OCI-LY7 (cell line): Measurements from ENCODE around the gene CAV1. TPM values are rescaled to one million over a fixed set of nuclear protein-coding genes. Genes with fewer than 3 reads are reported as not detected.

Experiments
- BruUV-seq: library from RNA; stranded (reverse); fragments of 400-500 nt; replicated peaks from 2 replicates; lab custom pipeline; 2021; lab: Mats Ljungman, UMichigan
- CTCF ChIA-PET: fragments of 300-600 bp; sonication (Branson Sonifier 250); formaldehyde crosslinking; loops from one replicate; lab custom pipeline; 2022; ENCODE audit warnings: antibody characterized with exemption; ENCODE audit not compliant: unreplicated experiment; lab: Charles Lee
- POLR2A ChIA-PET: fragments of 300-600 bp; sonication (Branson Sonifier 250); formaldehyde crosslinking; loops from one replicate; lab custom pipeline; 2022; ENCODE audit warnings: antibody characterized with exemption; lab: Charles Lee
- DNase-seq: peaks from one replicate; pipeline ENCODE4 v3.0.0-alpha.2; 2015; ENCODE audit warnings: low spot score
- H2AFZ ChIP-seq: fragments of 200-600 bp; sonication (generic), shearing (Covaris generic); 2 replicates; pipeline ENCODE4 v1.6.1; 2014; ENCODE audit warnings: mild to moderate bottlenecking, antibody characterized with exemption, low read length, moderate library complexity
- H3K27ac ChIP-seq: fragments of 200-600 bp; sonication (generic); 2 replicates; pipeline ENCODE4 v1.5.1; 2014; ENCODE audit warnings: mixed run types, low read depth, mild to moderate bottlenecking, moderate library complexity, low read length, inconsistent platforms; ENCODE audit not compliant: poor library complexity, severe bottlenecking
- H3K36me3 ChIP-seq: fragments of 200-600 bp; sonication (generic); 2 replicates; pipeline ENCODE4 v1.6.1; 2014; ENCODE audit warnings: mild to moderate bottlenecking, antibody characterized with exemption, low read length, moderate library complexity, mixed read lengths; ENCODE audit not compliant: insufficient read depth
- H3K4me1 ChIP-seq: fragments of 200-600 bp; sonication (generic); 2 replicates; pipeline ENCODE4 v1.5.1; 2014; ENCODE audit warnings: mild to moderate bottlenecking, low read length; ENCODE audit not compliant: insufficient read depth, poor library complexity, severe bottlenecking
- H3K4me2 ChIP-seq: fragments of 200-600 bp; sonication (generic); 2 replicates; pipeline ENCODE4 v1.6.1; 2014; ENCODE audit warnings: mild to moderate bottlenecking, low read length
- H3K4me3 ChIP-seq: fragments of 200-600 bp; sonication (generic); 2 replicates; pipeline ENCODE4 v1.5.1; 2014; ENCODE audit warnings: mild to moderate bottlenecking, low read depth, low read length; ENCODE audit not compliant: poor library complexity, severe bottlenecking
- H3K79me2 ChIP-seq: fragments of 200-600 bp; sonication (generic); 2 replicates; pipeline ENCODE4 v1.6.1; 2016; ENCODE audit warnings: low read depth, mild to moderate bottlenecking, low read length, moderate library complexity, mixed read lengths; ENCODE audit not compliant: insufficient read depth
- H3K9me2 ChIP-seq: fragments of 200-600 bp; sonication (generic); 2 replicates; pipeline ENCODE4 v1.6.1; 2016; ENCODE audit warnings: mild to moderate bottlenecking, low read length, mixed read lengths; ENCODE audit not compliant: insufficient read depth
- H3K9me3 ChIP-seq: fragments of 200-600 bp; sonication (generic); 2 replicates; pipeline ENCODE4 v1.6.1; 2014; ENCODE audit warnings: mild to moderate bottlenecking, mixed run types, low read length, mixed read lengths
- H4K20me1 ChIP-seq: fragments of 200-600 bp; sonication (generic); 2 replicates; pipeline ENCODE4 v1.6.1; 2014; ENCODE audit warnings: mild to moderate bottlenecking, antibody characterized with exemption, low read length, moderate library complexity, mixed read lengths; ENCODE audit not compliant: insufficient read depth
- EZH2phosphoT487 ChIP-seq: fragments of 200-600 bp; sonication (generic); IDR thresholded peaks from 2 replicates; pipeline ENCODE4 v1.6.1; 2018; ENCODE audit warnings: low read depth, borderline replicate concordance, mild to moderate bottlenecking, mixed run types, antibody characterized with exemption, low read length, moderate library complexity, mixed read lengths
- intact Hi-C: fragments of 100-400 bp; cut with micrococcal nuclease; formaldehyde crosslinking; loops from one replicate; pipeline ENCODE4 v1.10.0; 2022; ENCODE audit not compliant: unreplicated experiment
- total RNA-seq, 2 experiments: library from RNA; depleted of rRNA in 1 of 2; stranded (reverse); fragments of >200 nt in 1 of 2; shearing (Covaris generic) in 1 of 2; gene quantifications; 2 replicates each; pipeline ENCODE4 v1.2.3, GENCODE V29; 2014 to 2022
- TF ChIP-seq, protein P1 (sequence below): fragments of 200-600 bp; sonication (generic); conservative IDR thresholded peaks from 2 replicates; pipeline ENCODE4 v1.5.1; 2014; ENCODE audit warnings: mild to moderate bottlenecking, antibody characterized with exemption, low read length, moderate library complexity, mixed read lengths

CAV1 gene
- total RNA-seq, 2 experiments from 2014 or later, result not detected

DNA sequence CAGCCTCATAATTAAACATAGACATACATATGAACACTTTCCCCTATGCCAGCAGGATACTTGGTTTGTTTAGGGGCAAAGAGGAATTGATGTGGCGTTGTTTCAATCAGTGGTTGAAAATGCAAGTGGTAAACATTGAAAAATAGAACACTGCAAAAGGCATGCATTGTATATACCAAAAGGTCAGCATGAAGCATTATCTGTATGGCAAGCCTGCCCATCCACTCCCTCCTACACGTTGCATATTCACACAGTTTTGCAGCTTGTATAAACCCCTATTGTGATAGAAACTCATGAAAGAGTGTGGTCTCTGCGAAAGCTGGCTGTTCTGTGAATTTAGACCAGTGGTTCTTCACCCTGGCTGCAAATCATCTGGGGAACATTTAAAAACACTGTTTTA is 17.1 kb downstream of the CAV1 start:
- H3K79me2 ChIP-seq, result no peaks in the 10 kb centered on the region
- no peak overlapping the region for H3K4me3 ChIP-seq
- no peaks in the 10 kb centered on the region for H3K36me3 ChIP-seq
- no peak for TF ChIP-seq EZH2phosphoT487
- TF ChIP-seq, protein P1, sequence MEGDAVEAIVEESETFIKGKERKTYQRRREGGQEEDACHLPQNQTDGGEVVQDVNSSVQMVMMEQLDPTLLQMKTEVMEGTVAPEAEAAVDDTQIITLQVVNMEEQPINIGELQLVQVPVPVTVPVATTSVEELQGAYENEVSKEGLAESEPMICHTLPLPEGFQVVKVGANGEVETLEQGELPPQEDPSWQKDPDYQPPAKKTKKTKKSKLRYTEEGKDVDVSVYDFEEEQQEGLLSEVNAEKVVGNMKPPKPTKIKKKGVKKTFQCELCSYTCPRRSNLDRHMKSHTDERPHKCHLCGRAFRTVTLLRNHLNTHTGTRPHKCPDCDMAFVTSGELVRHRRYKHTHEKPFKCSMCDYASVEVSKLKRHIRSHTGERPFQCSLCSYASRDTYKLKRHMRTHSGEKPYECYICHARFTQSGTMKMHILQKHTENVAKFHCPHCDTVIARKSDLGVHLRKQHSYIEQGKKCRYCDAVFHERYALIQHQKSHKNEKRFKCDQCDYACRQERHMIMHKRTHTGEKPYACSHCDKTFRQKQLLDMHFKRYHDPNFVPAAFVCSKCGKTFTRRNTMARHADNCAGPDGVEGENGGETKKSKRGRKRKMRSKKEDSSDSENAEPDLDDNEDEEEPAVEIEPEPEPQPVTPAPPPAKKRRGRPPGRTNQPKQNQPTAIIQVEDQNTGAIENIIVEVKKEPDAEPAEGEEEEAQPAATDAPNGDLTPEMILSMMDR, result no peak
- H3K4me1 ChIP-seq, result no peaks in the 10 kb centered on the region
- DNase-seq, result no peak
- no peaks in the 10 kb centered on the region for H3K9me3 ChIP-seq
- no peaks in the 10 kb centered on the region for H3K9me2 ChIP-seq
- no peak overlapping the region for H3K27ac ChIP-seq
- H4K20me1 ChIP-seq, result no peaks in the 10 kb centered on the region
- intact Hi-C loops, result no loop called here
- no peak overlapping the region for H3K4me2 ChIP-seq
- POLR2A ChIA-PET, result no interaction called here
- CTCF ChIA-PET, result no interaction called here
- no TSS peak for BruUV-seq
- no peak overlapping the region for H2AFZ ChIP-seq

DNA sequence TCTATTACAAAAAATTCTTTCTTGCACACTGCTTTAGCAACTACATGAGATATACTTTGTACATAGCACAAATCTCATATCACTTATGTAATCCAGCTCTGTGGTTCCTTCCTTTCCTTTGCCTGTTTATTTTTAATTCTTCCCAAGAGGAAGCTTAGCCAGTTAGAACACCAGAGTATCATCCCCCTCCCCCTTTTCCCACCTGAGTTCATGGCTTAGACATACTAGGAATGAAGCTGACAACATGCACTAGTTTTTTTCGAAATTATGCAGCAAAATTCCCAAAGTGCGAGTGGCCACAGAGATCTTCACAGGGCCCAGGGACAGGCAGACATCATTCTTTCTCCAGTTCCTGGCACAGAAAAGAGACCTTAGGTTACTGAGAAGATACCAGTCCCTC is 17.8 kb downstream of the CAV1 start:
- no TSS peak for BruUV-seq
- POLR2A ChIA-PET, result no interaction called here

DNA sequence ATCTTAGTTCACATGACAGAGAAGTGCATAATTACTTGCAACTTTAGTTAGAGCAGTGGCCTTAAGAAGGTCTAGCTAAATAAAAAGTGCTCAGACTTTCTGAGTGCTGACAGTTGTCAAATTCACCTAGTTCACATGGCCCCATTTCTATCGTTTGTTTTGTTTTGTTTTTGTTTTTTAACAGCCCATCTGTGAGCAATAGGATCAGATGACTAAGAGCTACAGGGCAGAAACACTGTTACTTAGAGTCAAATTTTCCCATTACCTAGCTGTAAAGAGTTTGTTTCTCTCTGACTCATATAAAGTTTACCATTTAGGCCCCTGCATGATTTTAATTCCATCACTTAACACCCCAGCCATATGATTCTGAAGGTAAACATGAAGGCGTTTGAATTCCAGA is 18.8 kb downstream of the CAV1 start:
- Histone ChIP-seq H3K4me2 (no peak overlapping the region), H3K27ac (no peak overlapping the region), H3K4me3 (no peak overlapping the region), H3K79me2 (no peaks in the 10 kb centered on the region), H2AFZ (no peak overlapping the region), H3K4me1 (no peaks in the 10 kb centered on the region), H4K20me1 (no peaks in the 10 kb centered on the region), H3K9me2 (no peaks in the 10 kb centered on the region), H3K36me3 (no peaks in the 10 kb centered on the region), H3K9me3 (no peaks in the 10 kb centered on the region)
- TF ChIP-seq, protein P1, result no peak
- no peak for TF ChIP-seq EZH2phosphoT487
- no TSS peak for BruUV-seq
- no peak for DNase-seq
- intact Hi-C loops, result no loop called here
- ChIA-PET CTCF (no interaction called here), POLR2A (no interaction called here)

More for the DNA sequence above, 17.8 kb downstream of the CAV1 start:
- no peaks in the 10 kb centered on the region for H4K20me1 ChIP-seq
- DNase-seq, result no peak
- TF ChIP-seq EZH2phosphoT487, result no peak
- TF ChIP-seq, protein P1, result no peak
- no peaks in the 10 kb centered on the region for H3K9me2 ChIP-seq
- no peak overlapping the region for H3K4me3 ChIP-seq
- intact Hi-C loops, result no loop called here
- H2AFZ ChIP-seq, result no peak overlapping the region
- H3K27ac ChIP-seq, result no peak overlapping the region
- no peak overlapping the region for H3K4me2 ChIP-seq
- H3K4me1 ChIP-seq, result no peaks in the 10 kb centered on the region
- H3K79me2 ChIP-seq, result no peaks in the 10 kb centered on the region
- H3K36me3 ChIP-seq, result no peaks in the 10 kb centered on the region
- no peaks in the 10 kb centered on the region for H3K9me3 ChIP-seq
- CTCF ChIA-PET, result no interaction called here
